ENCODE data around the gene CTAG1A. TPM values are rescaled to one million over a fixed set of nuclear protein-coding genes. Genes with fewer than 3 reads are reported as not detected.
"Not testable (repeated sequence)": the region's sequence is repeated elsewhere in the genome, so short reads cannot be mapped to it uniquely, and the experiment has no call there.

The CTAG1A gene
- total RNA-seq, 2 donors from 2014 or later: not detected

- DNase-seq; H3K4me1 ChIP-seq (ENCODE audit: control insufficient read depth, insufficient read depth, low read length); H3K27me3 Mint-ChIP-seq (ENCODE audit: insufficient read depth); H3K27me3 ChIP-seq (ENCODE audit: control insufficient read depth, insufficient read depth, low read length, poor library complexity, severe bottlenecking); H3K4me3 ChIP-seq (ENCODE audit: low read length); H3K27ac ChIP-seq (ENCODE audit: low read depth, low read length); H3K36me3 Mint-ChIP-seq (ENCODE audit: low read depth); H3K9ac ChIP-seq (ENCODE audit: extremely low read depth, low read length, poor library complexity, severe bottlenecking); H3K27ac Mint-ChIP-seq; H3K4me3 Mint-ChIP-seq; H3K36me3 ChIP-seq (ENCODE audit: control insufficient read depth, insufficient read depth, low read length); H3K4me1 Mint-ChIP-seq; H3K9me3 Mint-ChIP-seq; H3K9me3 ChIP-seq (ENCODE audit: control insufficient read depth, low read length): not testable (repeated sequence)
- WGBS, 2 experiments (ENCODE audit: insufficient coverage in 1 of 2, insufficient read length in 1 of 2): no CpG with 5 or more reads among the region's 8 CpGs
These were observed 1.9 kb upstream of the CTAG1A start for GRCh38 chrX:154582994-154583393.

GRCh38 chrX:154590415-154590814, 5.5 kb downstream of the CTAG1A start:
- H3K9ac ChIP-seq (ENCODE audit: extremely low read depth, low read length, poor library complexity, severe bottlenecking); H3K4me1 Mint-ChIP-seq; H3K9me3 ChIP-seq (ENCODE audit: control insufficient read depth, low read length); DNase-seq; H3K27me3 ChIP-seq (ENCODE audit: control insufficient read depth, insufficient read depth, low read length, poor library complexity, severe bottlenecking); H3K4me3 Mint-ChIP-seq; H3K36me3 ChIP-seq (ENCODE audit: control insufficient read depth, insufficient read depth, low read length); H3K27ac Mint-ChIP-seq; H3K4me3 ChIP-seq (ENCODE audit: low read length); H3K27ac ChIP-seq (ENCODE audit: low read depth, low read length); H3K36me3 Mint-ChIP-seq (ENCODE audit: low read depth); H3K4me1 ChIP-seq (ENCODE audit: control insufficient read depth, insufficient read depth, low read length): not testable (repeated sequence)
- peaks cover 38% of the 10 kb centered on the region for H3K9me3 Mint-ChIP-seq
- no CpG with 5 or more reads among the region's 13 CpGs for WGBS, 2 experiments (ENCODE audit: insufficient coverage in 1 of 2, insufficient read length in 1 of 2)
- H3K27me3 Mint-ChIP-seq (ENCODE audit: insufficient read depth): peaks cover 18% of the 10 kb centered on the region

- no peak for DNase-seq
- Histone ChIP-seq H3K4me1 (ENCODE audit: control insufficient read depth, insufficient read depth, low read length) (no peaks in the 10 kb centered on the region), H3K27ac (ENCODE audit: low read depth, low read length) (no peak overlapping the region), H3K9ac (ENCODE audit: extremely low read depth, low read length, poor library complexity, severe bottlenecking) (no peak overlapping the region), H3K4me3 (ENCODE audit: low read length) (no peak overlapping the region), H3K27me3 (ENCODE audit: control insufficient read depth, insufficient read depth, low read length, poor library complexity, severe bottlenecking) (no peaks in the 10 kb centered on the region), H3K36me3 (ENCODE audit: control insufficient read depth, insufficient read depth, low read length) (no peaks in the 10 kb centered on the region), H3K9me3 (ENCODE audit: control insufficient read depth, low read length) (peaks cover 7% of the 10 kb centered on the region)
- Mint-ChIP-seq H3K27ac (no peak overlapping the region), H3K36me3 (ENCODE audit: low read depth) (no peaks in the 10 kb centered on the region), H3K4me3 (no peak overlapping the region), H3K9me3 (peaks cover 56% of the 10 kb centered on the region), H3K27me3 (ENCODE audit: insufficient read depth) (peaks cover 18% of the 10 kb centered on the region), H3K4me1 (no peaks in the 10 kb centered on the region)
- 80 to 94% methylated on average over 1 to 5 of the region's 5 CpGs for WGBS, 2 experiments (ENCODE audit: insufficient coverage in 1 of 2, insufficient read length in 1 of 2)
- TF ChIP-seq CTCF (conservative IDR thresholded peaks at IDR 0.05): no peak
These were observed 7.6 kb downstream of the CTAG1A start for GRCh38 chrX:154592505-154592904.

- no peak overlapping the region for H3K27ac ChIP-seq (ENCODE audit: low read depth, low read length)
- H3K27me3 ChIP-seq (ENCODE audit: control insufficient read depth, insufficient read depth, low read length, poor library complexity, severe bottlenecking): no peaks in the 10 kb centered on the region
- no peak overlapping the region for H3K27ac Mint-ChIP-seq
- H3K36me3 Mint-ChIP-seq (ENCODE audit: low read depth): no peaks in the 10 kb centered on the region
- H3K4me3 ChIP-seq (ENCODE audit: low read length): no peak overlapping the region
- no peaks in the 10 kb centered on the region for H3K36me3 ChIP-seq (ENCODE audit: control insufficient read depth, insufficient read depth, low read length)
- no peak overlapping the region for H3K4me3 Mint-ChIP-seq
- no peaks in the 10 kb centered on the region for H3K4me1 ChIP-seq (ENCODE audit: control insufficient read depth, insufficient read depth, low read length)
- peaks cover 18% of the 10 kb centered on the region for H3K27me3 Mint-ChIP-seq (ENCODE audit: insufficient read depth)
- no peak overlapping the region for H3K9ac ChIP-seq (ENCODE audit: extremely low read depth, low read length, poor library complexity, severe bottlenecking)
- no peaks in the 10 kb centered on the region for H3K4me1 Mint-ChIP-seq
- DNase-seq: no peak
- H3K9me3 ChIP-seq (ENCODE audit: control insufficient read depth, low read length): peaks cover 12% of the 10 kb centered on the region
- peaks cover 63% of the 10 kb centered on the region for H3K9me3 Mint-ChIP-seq
- TF ChIP-seq CTCF (conservative IDR thresholded peaks at IDR 0.05): no peak
- 95% methylated on average over 4 of the region's 5 CpGs; no CpG with 5 or more reads in 1 of the 2 experiments for WGBS, 2 experiments (ENCODE audit: insufficient coverage in 1 of 2, insufficient read length in 1 of 2)
These were observed 8.3 kb downstream of the CTAG1A start for GRCh38 chrX:154593201-154593600.
